Omental fat pad (tissue), 4 donors: ENCODE measurements around the gene RFK. TPM values are rescaled to one million over a fixed set of nuclear protein-coding genes. Genes with fewer than 3 reads are reported as not detected.

Experiments
- ATAC-seq: fragments of 150-250 bp; one replicate; pipeline ENCODE4 v1.9.1; 2016; ENCODE audit warnings: mild to moderate bottlenecking, moderate library complexity; ENCODE audit not compliant: low FRiP score
- DNase-seq: peaks from one replicate; pipeline ENCODE4 v3.0.0-alpha.2; 2019; ENCODE audit warnings: low spot score
- CTCF ChIP-seq, 3 donors: fragments of 450-650 bp; IDR thresholded peaks; one replicate each; pipeline ENCODE4 v1.5.1; 2016 to 2017; ENCODE audit warnings: antibody characterized with exemption in 3 of 3, mild to moderate bottlenecking in 3 of 3, moderate library complexity in 2 of 3
- total RNA-seq, 4 donors: library from RNA; depleted of rRNA; stranded (reverse); fragments of >200 nt; gene quantifications; one replicate each; pipeline ENCODE4 v1.1.0, GENCODE V29; 2016

RFK gene
- total RNA-seq, 4 donors from 2014 or later, result 15.0 to 28.7 (median 19.2) TPM

GRCh38 chr9:76336027-76336426 is 58.2 kb downstream of the RFK start:
- TF ChIP-seq CTCF (IDR thresholded peaks at IDR 0.05), result no peak
- no peak for DNase-seq
- ATAC-seq, result no peak

Other genes with a start within 250 kb of the RFK start
- 10 to 100 TPM in 3 of 4 donors, 1 to 10 TPM in 1; 5.7 to 45.2 (median 18.0) TPM for gene GCNT1, start 64.8 kb upstream of the RFK start, total RNA-seq